Amniotic stem cell (primary cell): ENCODE measurements around the gene DAP.
"Not testable (repeated sequence)": the region's sequence is repeated elsewhere in the genome, so short reads cannot be mapped to it uniquely, and the experiment has no call there.

ENCODE experiments used
- DNase-seq: peaks from one replicate; lab custom pipeline; 2025; lab: John Stamatoyannopoulos, UW

The DAP gene, protein sequence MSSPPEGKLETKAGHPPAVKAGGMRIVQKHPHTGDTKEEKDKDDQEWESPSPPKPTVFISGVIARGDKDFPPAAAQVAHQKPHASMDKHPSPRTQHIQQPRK

DNA sequence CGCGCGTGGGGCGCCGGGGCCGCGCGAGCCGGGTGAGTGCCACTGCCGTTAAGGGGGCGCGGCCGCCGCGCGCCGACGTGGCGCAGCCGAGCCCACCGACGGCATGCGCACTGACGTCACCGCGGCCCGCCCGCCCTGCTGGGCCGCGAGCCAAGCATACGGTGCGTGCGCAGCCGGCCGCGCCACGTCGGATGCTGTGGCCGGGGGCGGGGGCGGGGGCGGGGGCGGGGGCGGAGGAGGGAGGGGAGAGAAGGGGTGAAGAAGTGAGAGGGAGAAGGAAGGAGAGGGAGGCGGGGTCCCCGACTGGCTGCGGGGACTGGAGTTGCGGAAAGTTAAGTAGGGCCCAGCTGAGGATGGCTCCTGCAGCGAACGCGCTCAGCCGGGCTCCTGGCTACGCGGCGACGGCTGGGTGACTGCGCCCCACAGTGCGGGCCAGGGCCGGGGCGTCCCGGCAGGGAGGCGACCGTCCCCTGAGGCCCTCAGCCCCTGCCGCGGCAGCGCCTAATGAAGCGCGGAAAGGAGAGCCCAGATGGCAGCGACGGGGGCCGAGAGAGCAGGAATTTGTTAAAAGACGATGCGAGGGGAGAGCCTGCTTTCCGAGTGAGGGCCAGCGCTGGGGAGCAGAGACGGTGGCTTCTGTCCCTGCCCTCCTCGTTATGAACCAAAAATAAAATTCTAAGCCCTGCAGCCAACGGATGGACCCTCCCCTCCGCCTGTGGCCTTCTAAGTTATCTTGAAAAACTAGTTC lies at the start of gene DAP:
TSS of gene DAP (minus strand) at position 50 of the 748 bp plus-strand sequence. CDS start 166 bp downstream, outside the sequence.
- DNase-seq, result peak; percentile 65

DNA sequence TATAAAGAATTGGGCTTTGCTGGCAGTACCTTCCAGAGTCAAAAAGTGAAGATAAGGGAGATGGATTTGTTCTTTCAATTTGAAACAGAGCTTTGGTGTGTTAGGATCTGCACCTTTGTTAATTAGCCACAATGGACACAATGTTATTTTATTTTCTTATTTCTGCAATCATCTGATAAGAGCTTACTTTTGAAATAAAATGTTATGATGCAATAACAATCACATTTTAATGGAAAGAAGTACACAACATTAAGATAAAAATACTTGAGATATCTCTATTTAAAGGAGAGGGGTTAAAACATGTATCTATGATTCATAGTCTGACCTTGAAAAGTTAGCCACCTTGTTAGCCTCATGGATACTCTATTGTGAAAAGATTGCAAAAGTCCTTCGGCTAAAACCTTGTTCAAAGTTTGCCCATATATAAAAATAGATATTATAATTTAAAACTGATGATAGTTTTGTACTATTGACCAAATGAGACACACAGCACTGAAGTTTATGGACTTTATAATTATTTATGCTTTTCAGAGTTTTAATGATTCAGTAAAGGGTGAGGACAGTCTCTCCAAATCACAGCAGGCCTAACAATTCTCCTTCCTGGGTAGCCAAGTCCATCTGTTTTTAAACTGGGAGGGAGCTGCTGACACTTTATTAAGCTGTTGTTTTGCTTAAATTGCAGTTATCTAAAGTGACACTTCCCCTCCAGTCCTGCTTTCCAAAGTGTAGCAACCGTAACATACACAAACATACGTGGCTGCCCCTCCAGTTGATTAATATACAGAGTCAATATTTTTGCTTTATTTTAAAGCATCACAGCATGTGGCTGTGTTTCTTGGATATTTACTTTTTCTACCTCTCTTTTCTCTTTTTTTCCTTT lies 47.6 kb upstream of the DAP start:
- no peak for DNase-seq

DNA sequence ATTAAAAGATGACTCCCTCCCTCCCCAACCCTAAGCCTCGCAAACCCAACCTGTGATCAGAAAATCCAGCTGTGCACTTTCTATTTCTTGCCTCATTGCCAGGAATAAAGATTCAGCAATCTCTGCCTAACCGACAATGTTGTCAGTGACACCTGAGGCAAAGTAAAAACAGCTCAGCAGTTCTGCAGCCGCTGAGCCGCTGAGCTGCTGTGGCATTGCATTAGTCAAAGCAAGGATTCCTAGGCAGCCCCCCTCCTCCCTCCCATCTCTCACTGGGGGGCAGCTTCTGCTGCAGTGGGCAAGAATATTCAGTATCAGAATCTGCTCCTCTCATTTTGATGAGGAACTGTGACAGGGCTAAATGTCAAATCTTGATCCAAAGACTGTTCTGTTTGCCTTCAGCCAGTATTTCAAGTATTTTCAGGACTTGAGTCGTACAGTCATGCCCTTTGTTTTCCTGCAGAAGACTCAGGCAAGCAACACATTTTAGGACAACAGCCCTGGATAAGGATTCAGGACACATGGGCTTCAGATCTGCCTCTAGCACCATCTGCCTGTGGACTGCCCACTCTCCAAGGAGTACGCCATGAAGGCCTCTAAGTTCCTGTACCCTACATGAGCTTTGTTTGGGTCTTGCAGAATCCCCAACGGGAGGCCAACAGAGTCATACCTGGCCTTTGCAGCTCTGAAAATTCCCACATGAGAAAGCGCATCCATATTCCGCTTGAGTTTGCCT lies 41.1 kb upstream of the DAP start:
- no peak for DNase-seq

DNA sequence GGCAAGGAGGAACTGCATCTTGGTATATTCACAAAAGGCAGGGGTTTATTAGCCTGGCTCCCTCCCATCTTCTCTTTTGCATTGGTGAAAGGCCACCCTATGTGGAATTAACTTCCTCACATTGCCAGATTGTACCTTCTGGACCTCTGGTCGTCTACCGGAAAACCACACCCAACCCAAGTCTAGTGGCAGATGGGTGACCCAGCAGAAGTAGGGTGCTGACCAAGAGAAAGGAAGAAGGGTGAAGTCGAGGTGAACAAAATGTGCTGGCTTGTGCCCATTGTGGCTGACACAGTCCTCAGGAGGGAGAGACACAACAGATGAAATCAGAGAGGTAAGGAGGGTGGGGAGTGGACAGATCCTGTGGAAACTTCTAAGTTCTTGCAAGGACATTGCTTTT lies 39.8 kb upstream of the DAP start:
- no peak for DNase-seq

DNA sequence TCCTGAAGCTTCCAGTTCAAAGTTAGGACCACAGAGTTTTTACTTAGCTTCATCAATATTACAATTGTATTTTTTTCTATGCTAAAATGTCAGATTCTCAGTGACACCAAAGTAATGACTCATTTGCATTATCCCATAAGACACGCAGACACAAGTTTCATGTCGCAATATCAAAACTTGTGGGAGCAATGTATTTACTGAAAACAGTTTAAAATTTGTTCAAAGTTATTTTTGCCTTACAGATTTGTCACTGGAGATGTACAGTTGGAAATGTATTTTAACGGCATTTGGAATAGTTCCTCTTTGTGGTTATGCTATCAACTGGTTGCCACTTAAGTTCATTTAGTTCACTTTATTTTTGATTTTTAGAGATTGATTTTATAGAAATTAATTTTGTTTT lies 36.2 kb upstream of the DAP start:
- DNase-seq, result no peak

DNA sequence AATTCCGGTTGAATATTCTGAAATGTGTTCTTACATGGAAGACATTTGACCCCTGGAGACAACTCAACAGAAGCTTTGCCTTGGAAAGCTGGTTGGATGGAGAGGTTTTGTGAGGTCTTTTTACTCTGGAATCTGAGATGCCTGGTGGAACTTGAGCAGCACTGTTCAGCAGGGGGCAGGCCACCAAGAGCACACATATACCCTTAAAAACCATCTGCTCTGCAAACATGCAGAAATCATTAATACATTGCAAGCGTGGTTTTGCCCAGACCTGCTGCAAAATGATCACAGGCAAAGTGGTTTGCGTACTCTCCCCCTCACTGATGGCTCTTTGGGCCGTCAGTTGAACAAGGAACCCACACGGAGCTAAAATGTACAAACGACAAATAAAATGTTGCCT lies 32.8 kb upstream of the DAP start:
- DNase-seq, result no peak

DNA sequence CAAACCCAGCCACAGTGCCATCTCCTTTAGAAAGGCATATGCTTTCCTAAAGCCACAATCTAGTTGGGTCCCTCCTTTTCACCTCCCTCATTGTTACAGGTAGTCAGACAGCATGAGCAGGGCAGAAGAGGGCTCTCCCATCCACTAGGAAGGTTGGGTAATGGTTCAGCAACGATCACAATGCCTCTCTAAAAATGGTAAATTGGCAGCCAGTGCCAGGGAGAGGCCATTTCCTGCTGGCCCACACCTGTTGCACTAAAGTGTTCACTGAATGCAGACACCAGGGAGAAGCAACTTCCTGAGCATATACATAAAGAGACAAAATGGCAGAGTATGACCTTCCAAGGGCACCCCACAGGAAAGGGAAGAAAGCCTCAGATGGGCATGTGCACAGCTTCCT lies 31.3 kb upstream of the DAP start:
- no peak for DNase-seq

DNA sequence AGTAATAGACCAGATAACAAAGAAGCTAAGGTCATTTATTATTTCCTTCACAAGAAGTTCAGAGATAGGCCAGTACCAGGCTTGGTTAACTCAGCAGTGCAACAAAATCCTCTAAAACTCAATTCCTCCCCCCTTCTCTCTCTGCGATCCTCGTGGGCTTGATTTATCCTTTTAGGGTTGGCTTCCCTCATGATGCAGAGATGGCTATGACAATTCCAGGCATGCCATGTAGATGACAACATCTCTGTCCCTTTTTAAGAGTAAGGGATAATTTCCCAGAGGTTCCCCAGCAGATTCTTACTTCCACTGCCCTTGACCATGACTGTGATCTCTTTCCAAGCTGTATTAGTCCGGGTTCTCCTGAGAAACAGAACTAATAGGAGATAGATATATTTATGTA lies 28.7 kb upstream of the DAP start:
- no peak for DNase-seq

DNA sequence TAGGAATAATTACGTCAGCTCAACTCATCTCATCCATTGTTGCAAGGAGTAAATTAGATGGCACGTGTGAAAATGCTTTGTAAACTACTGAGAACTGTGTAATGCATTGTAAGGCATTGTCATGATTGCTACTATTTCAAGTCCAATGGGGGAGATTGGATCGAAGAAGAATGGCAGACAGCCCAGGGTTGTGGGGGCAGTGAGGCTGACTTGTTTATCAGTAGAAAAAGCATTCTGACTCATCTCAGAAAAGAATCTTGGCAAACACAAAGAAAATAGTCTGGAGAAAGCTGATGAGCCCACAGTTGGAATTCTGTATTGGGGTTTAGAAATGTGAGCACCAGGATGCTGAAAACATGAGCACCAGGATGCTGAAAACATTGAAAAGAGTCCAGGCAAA lies 28.0 kb upstream of the DAP start:
- peak; percentile 13 for DNase-seq

DNA sequence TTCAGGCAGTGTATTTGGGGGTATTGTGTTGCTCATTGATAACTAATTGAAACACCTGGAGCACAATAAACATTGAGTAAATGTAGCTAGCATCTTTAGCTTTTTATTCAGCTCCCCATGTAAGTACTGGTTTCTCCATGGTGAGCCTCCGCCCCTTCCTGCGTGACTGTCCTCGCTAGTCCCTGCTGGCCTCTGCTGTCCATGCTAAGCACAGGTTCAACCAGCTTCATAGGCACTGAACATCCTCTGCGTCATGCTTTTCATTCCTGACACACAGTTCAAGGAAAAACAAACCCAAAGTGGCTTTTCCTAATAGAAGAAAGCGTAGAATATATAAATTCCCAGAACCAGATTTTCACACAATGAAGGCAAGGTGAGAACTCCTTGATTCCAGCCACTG lies 27.3 kb upstream of the DAP start:
- no peak for DNase-seq

DNA sequence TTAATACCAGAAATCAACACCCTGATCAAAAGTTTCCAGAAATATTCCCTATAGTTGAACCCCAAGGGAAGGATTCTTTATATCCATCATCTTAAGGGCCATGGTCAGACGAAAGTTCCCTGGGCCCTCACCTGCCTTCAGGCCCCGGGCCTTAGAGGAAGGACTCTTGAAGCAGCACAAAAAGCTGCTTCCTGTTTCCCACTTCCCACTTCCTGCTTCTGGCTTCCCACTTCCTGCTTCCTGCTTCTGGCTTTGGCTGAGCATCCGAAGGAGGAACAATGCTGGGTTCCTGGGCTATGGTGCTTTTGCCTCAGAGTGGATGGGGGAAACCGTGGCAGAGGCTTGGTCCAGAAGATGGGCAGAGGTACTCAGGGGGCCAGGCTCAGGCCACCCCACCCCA lies 25.8 kb upstream of the DAP start:
- no peak for DNase-seq

DNA sequence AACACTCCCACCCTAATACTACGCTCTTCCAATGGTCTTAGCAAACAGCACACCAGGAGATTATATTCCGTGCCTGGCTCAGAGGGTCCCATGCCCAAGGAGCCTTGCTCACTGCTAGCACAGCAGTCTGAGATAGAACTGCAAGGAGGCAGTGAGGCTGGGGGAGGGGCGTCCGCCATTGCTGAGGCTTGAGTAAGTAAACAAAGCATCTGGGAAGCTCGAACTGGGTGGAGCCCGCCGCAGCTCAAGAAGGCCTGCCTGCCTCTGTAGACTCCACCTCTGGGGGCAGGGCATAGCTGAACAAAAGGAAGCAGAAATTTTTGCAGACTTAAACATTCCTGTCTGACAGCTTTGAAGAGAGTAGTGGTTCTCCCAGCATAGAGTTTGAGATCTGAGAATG lies 19.2 kb upstream of the DAP start:
- DNase-seq, result not testable (repeated sequence)

DNA sequence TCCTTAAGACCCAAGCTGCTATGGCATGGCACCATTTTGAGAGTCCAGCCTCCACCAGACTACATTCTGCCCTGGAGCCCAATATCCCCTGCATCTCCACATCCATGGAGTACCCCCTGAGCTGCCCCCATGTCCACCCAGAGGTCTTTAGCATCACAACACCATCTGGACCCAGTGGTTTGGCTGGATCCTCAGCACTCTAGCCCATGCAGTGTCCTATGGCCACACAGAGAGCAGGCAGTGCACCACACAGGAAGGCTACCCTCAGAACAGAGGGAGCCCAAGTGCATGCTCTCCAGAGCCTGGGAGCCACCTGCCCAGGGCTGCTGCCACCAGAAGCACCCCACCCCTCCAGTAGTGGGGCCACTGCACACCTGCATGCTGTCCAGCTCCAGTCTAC lies 18.6 kb upstream of the DAP start:
- no peak for DNase-seq

DNA sequence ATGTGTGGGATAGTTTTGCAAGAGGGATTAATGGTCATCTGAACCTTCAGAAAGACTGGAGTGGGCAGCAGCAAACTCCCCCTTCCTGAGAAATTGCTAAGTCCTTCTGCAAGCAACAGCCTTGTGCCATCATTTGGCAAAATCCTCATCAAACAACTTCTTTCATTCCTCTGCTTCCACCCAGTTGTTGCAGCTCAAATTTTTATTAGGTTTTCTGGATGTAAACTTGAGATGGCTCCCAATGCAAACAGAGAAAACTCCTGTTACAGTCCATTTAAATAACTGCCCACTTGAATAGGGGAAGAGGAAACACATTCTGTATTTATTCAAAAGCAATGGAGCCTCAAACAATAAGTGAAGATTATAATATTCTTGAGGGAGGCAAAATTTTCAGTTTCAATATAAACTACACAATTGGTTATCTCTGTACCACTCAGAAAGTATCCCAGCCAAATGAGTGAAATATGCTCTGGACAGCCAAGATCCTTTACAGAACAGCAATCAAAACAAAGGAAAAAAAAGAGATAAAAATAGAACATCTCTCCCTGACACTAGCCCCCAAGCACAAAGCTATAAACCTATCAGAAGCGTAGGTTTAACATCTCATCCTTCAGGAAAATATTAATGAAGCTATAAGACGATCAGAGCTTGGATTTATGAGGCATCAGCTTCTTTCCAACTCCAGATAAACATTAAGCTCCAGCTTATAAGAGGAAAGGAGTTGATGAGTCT lies 17.3 kb upstream of the DAP start:
- no peak for DNase-seq

DNA sequence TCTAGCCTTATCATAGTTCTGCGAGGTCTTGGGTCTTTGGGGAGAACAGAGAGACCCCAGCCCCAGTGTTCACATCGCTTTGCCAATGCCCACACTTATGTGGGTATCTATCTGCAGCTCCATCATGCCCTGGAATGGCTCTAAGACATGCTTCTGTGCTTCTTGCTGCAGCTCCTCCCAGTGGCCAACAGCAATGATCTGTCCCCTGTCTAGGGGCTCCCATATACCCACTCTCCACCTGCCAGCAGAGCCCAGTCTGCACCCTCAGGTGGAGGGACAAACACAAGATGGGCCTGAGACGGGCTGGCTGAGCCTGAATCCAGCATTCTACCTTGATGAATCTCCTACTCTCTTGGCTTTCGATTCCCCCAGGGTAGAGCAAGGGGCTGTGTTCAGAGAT lies 14.6 kb upstream of the DAP start:
- no peak for DNase-seq

DNA sequence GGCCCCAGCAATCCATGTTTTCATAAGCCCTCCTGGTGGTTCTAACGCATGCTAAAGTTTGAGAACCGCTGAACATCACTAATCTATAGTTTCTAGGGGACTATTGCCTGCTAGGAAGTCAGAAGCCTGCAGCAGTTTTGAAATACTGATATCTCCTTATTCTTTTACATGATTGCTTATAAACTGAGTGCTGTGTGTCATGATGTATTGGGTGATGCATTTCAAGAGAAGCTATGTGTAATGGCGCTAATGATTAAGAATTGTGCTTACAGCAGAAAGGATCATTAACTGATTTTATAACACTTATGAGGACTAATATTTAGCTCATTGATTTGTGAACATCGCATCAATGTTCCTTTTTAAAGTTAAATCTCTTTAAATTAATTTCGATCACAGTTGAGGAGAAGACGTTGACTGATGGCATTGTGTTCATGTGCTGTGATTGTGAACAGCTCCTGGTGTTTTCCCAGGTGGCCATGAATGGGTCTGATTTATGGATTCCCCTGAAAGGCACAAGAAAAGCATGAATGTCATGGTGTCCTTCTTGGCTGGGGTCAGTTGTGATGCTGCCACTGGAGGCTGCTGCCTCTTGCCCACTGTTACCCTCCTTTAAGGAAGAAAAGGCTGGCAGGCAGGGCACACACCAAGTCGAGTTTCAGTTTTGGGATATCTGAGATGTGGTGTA lies 12.0 kb upstream of the DAP start:
- no peak for DNase-seq

DNA sequence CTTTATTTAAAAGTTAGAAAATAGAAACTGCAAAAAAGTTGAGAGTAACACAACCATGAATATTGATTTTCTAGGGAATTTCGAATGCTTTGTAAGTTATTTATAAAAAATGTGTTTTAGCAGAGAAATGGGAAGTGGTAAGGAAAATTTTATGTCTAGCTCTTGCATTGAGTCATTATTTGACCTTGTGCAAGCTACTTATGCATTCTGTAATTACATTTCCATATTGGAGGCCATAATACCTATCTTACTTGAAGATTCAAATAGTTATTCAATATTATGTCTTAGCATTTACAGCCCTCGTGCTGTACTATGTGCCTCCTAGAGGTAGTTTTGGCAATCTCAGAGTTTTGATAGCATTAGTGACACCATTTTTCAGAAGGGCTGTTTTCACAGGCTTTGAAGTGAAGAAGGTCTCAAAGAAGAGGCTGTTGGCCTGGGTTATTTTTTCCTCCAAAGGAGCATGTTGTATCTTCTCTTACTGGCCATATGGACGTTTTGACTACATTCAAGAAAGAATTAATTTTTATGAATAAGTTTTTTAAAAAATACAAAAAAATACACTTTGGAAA lies 7.4 kb upstream of the DAP start:
- no peak for DNase-seq

DNA sequence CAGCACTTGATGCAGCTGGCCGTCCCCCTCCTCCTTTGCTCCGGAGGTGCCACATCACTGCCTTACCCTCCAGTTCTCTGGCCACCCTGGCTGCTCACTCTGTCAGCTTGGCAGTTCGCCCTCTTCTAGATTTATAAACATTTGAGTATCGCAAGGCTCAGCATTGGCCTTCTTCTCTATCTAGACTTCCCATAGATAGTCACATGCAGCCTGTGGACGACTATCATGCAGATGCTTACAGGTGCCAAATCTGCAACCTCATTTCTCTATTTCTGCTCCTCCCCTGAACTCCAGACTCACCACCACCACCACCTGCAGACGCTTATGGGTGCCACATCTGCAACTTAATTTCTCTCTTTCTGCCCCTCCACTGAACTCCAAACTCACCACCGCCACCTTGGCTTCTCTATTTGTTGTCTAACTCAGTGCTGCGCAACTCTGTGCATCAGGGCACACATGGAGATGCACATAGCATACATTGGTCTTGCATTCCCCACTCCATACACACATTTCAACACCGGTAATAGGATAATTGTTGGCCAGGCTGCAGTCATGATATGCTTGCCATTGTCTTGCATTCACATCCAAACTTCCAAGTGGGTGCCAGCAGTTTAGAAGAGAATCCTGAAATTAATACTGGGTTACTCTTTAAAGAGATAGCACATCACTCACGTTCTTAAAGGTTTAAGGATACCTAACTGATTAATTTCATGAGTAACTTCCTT lies 1.9 kb upstream of the DAP start:
- no peak for DNase-seq

DNA sequence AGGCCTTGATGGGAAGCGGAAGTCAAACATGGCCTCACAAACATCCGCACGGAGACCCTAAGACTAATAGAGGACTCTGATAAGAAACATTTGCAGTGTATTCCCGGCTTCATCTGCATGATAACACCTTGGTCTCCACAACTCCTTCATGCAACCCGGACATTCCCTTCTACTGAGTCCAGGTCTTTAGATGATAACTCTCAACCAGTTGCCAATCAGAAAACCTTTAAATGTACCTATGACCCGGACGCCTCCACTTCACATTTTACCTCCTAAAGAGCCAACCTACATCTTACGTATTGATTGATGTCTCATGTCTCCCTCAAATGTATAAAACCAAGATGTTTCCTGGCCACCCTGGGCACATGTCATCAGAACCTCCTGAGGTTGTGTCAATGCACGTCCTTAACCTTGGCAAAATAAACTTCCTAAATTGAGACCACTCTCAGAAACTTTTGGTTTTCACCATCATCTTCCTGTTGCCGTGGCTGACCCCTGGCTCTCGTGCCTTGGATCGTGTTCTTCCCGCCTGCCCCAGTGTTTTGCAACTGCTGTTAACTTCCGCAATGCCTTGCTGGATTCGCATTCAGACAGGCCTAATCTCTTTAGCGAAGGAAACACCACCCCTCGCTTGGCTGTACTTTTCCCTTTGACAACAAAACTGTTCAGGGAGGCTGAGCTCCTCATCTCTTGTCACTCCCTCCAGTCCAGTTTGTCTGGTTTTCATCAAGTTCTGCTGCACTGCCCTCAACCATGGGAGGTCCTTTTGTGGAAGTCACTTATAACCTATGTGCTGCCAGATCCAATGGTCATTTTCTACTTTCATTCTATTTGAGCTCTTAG lies 1.1 kb upstream of the DAP start:
- DNase-seq, result no peak

DNA sequence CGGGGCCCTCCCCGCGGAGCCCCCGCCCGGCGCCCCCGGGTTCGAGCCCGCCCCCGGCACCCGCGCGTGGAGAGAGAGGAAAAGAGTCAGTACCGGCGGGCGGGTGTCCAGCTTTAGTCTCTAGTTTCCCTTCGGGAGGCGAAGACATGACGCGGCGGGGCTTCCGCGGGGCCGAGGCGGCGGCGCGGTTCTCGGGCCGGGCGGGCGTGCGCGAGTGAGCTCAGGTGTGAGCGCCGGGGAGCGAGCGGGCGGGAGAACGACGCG lies 181 bp downstream of the DAP start:
- DNase-seq, result no peak
